Stimulated activated CD8-positive, alpha-beta memory T cell treated with anti-CD3 and anti-CD28 coated beads, Interleukin-15, amount 100 ng/mL, for 4 hours (primary cell): ENCODE data around the gene DHX57.
"Not testable (repeated sequence)": the region's sequence is repeated elsewhere in the genome, so short reads cannot be mapped to it uniquely, and the experiment has no call there.

Experiments used
- DNase-seq, 2 donors: peaks; one replicate each; pipeline ENCODE4 v3.0.0-alpha.2; 2020; ENCODE audit warnings: low read depth in 2 of 2

Gene DHX57

GRCh38 chr2:38797953-38798352 lies 77.8 kb downstream of the DHX57 start:
- no peak for DNase-seq

- DNase-seq, result no peak
Observed at GRCh38 chr2:38797250-38797676, 78.5 kb downstream of the DHX57 start.

- DNase-seq, result not testable (repeated sequence)
Observed at GRCh38 chr2:38795016-38795415, 80.7 kb downstream of the DHX57 start.

GRCh38 chr2:38794235-38794946 lies 81.3 kb downstream of the DHX57 start:
- no peak for DNase-seq

- no peak for DNase-seq
Observed at GRCh38 chr2:38793511-38793910, 82.2 kb downstream of the DHX57 start.

- no peak for DNase-seq
Observed at GRCh38 chr2:38792751-38793150, 83.0 kb downstream of the DHX57 start.

GRCh38 chr2:38792321-38792720 lies 83.4 kb downstream of the DHX57 start:
- DNase-seq, result not testable (repeated sequence)

- no peak for DNase-seq
Observed at GRCh38 chr2:38791744-38792143, 84.0 kb downstream of the DHX57 start.

- no peak for DNase-seq
Observed at GRCh38 chr2:38789691-38790090, 86.0 kb downstream of the DHX57 start.

GRCh38 chr2:38788306-38788705 lies 87.4 kb downstream of the DHX57 start:
- no peak for DNase-seq

- no peak for DNase-seq
Observed at GRCh38 chr2:38783586-38783985, 92.1 kb downstream of the DHX57 start.

- no peak for DNase-seq
Observed at GRCh38 chr2:38778687-38779082, 97.0 kb downstream of the DHX57 start.

GRCh38 chr2:38776531-38776930 lies 99.2 kb downstream of the DHX57 start:
- DNase-seq, result no peak

GRCh38 chr2:38775921-38776225 lies 99.9 kb downstream of the DHX57 start:
- no peak for DNase-seq

- no peak for DNase-seq
Observed at GRCh38 chr2:38775097-38775920, 100.4 kb downstream of the DHX57 start.

GRCh38 chr2:38771632-38772031 lies 104.1 kb downstream of the DHX57 start:
- no peak for DNase-seq

GRCh38 chr2:38765551-38765950 lies 110.2 kb downstream of the DHX57 start:
- DNase-seq, result no peak

GRCh38 chr2:38765149-38765548 lies 110.6 kb downstream of the DHX57 start:
- DNase-seq, result no peak

GRCh38 chr2:38763728-38764127 lies 112.0 kb downstream of the DHX57 start:
- DNase-seq, result no peak

- DNase-seq, result no peak
Observed at GRCh38 chr2:38763228-38763627, 112.5 kb downstream of the DHX57 start.

- not testable (repeated sequence) for DNase-seq
Observed at GRCh38 chr2:38755891-38756290, 119.8 kb downstream of the DHX57 start.

- DNase-seq, result no peak
Observed at GRCh38 chr2:38754506-38754905, 121.2 kb downstream of the DHX57 start.

GRCh38 chr2:38754049-38754448 lies 121.7 kb downstream of the DHX57 start:
- DNase-seq, result no peak
